ENCODE measurements around the gene GPR173. TPM values are rescaled to one million over a fixed set of nuclear protein-coding genes. Genes with fewer than 3 reads are reported as not detected.

GPR173 gene
- total RNA-seq, 1 experiment from 2014 or later: 1.6 TPM

GRCh38 chrX:53082773-53083616 is 34.4 kb downstream of the GPR173 start:
- no peak overlapping the region for H3K27ac ChIP-seq (ENCODE audit: low read length)
- no peaks in the 10 kb centered on the region for H3K9me2 ChIP-seq (replicated peaks; ENCODE audit: low read length)
- POLR2A ChIA-PET (ENCODE audit: unreplicated experiment): no interaction called here
- peak overlapping the region; percentile 83 for H3K4me2 ChIP-seq (ENCODE audit: low read length)
- no peaks in the 10 kb centered on the region for H3F3A ChIP-seq (ENCODE audit: low read length, unreplicated experiment)
- CTCF ChIA-PET: no interaction called here
- no peaks in the 10 kb centered on the region for H3K27me3 ChIP-seq (ENCODE audit: low read length)
- no peak overlapping the region for H2AFZ ChIP-seq (ENCODE audit: low read length)
- peaks cover 23% of the 10 kb centered on the region for H3K79me2 ChIP-seq (ENCODE audit: low read length)
- H3K4me1 ChIP-seq (ENCODE audit: insufficient read depth, low read length): peaks cover 2% of the 10 kb centered on the region
- peak overlapping the region; percentile 85 for H3K4me3 ChIP-seq (ENCODE audit: low read length)
- DNase-seq (no peak), ATAC-seq (no peak)
- peak overlapping the region; percentile 90 for H3K9ac ChIP-seq (ENCODE audit: low read length)
- no peaks in the 10 kb centered on the region for H3K9me3 ChIP-seq (ENCODE audit: low read length)
- peaks cover 8% of the 10 kb centered on the region for H3K36me3 ChIP-seq (ENCODE audit: low read depth, low read length)
- intact Hi-C loops (cut with micrococcal nuclease): no loop called here
- H4K20me1 ChIP-seq (ENCODE audit: low read length): peaks cover 17% of the 10 kb centered on the region
- BruUV-seq (replicated peaks): TSS peak; percentile 58
- TF ChIP-seq EZH2 (IDR thresholded peaks at IDR 0.05; ENCODE audit: low read length, unreplicated experiment) (no peak), EZH2phosphoT487 (IDR thresholded peaks at IDR 0.05; ENCODE audit: borderline replicate concordance, low read length) (no peak), CTCF (conservative IDR thresholded peaks at IDR 0.05; ENCODE audit: low read depth, low read length) (no peak)

GRCh38 chrX:53084043-53084570 is 35.5 kb downstream of the GPR173 start:
- no peak overlapping the region for H2AFZ ChIP-seq (ENCODE audit: low read length)
- no peaks in the 10 kb centered on the region for H3K27me3 ChIP-seq (ENCODE audit: low read length)
- peaks cover 23% of the 10 kb centered on the region for H3K79me2 ChIP-seq (ENCODE audit: low read length)
- ChIA-PET POLR2A (ENCODE audit: unreplicated experiment) (no interaction called here), CTCF (no interaction called here)
- DNase-seq (no peak), ATAC-seq (no peak)
- BruUV-seq (replicated peaks): no TSS peak
- intact Hi-C loops (cut with micrococcal nuclease): no loop called here
- H3K4me3 ChIP-seq (ENCODE audit: low read length): 0 out of 2 replicates have a peak overlapping the region, but pooled peaks have one; percentile 85
- H3K4me1 ChIP-seq (ENCODE audit: insufficient read depth, low read length): peaks cover 10% of the 10 kb centered on the region
- H3K36me3 ChIP-seq (ENCODE audit: low read depth, low read length): peaks cover 8% of the 10 kb centered on the region
- H3K4me2 ChIP-seq (ENCODE audit: low read length): peak overlapping the region; percentile 83; the same call in 1 of the 2 replicates
- H3K9me2 ChIP-seq (replicated peaks; ENCODE audit: low read length): no peaks in the 10 kb centered on the region
- H3K9me3 ChIP-seq (ENCODE audit: low read length): no peaks in the 10 kb centered on the region
- no peak overlapping the region for H3K9ac ChIP-seq (ENCODE audit: low read length)
- peaks cover 17% of the 10 kb centered on the region for H4K20me1 ChIP-seq (ENCODE audit: low read length)
- TF ChIP-seq CTCF (conservative IDR thresholded peaks at IDR 0.05; ENCODE audit: low read depth, low read length) (no peak), EZH2phosphoT487 (IDR thresholded peaks at IDR 0.05; ENCODE audit: borderline replicate concordance, low read length) (no peak), EZH2 (IDR thresholded peaks at IDR 0.05; ENCODE audit: low read length, unreplicated experiment) (no peak)
- no peak overlapping the region for H3K27ac ChIP-seq (ENCODE audit: low read length)
- H3F3A ChIP-seq (ENCODE audit: low read length, unreplicated experiment): no peaks in the 10 kb centered on the region

GRCh38 chrX:53084863-53085262 is 36.3 kb downstream of the GPR173 start:
- ChIA-PET POLR2A (ENCODE audit: unreplicated experiment) (no interaction called here), CTCF (no interaction called here)
- intact Hi-C loops (cut with micrococcal nuclease): no loop called here
- H3K36me3 ChIP-seq (ENCODE audit: low read depth, low read length): peaks cover 8% of the 10 kb centered on the region
- ATAC-seq (no peak), DNase-seq (no peak)
- TF ChIP-seq CTCF (conservative IDR thresholded peaks at IDR 0.05; ENCODE audit: low read depth, low read length): no peak
- no peak for TF ChIP-seq EZH2 (IDR thresholded peaks at IDR 0.05; ENCODE audit: low read length, unreplicated experiment)
- no peak for TF ChIP-seq EZH2phosphoT487 (IDR thresholded peaks at IDR 0.05; ENCODE audit: borderline replicate concordance, low read length)
- BruUV-seq (replicated peaks): no TSS peak
- H3K9ac ChIP-seq (ENCODE audit: low read length): no peak overlapping the region
- H4K20me1 ChIP-seq (ENCODE audit: low read length): peaks cover 17% of the 10 kb centered on the region
- H3K27me3 ChIP-seq (ENCODE audit: low read length): no peaks in the 10 kb centered on the region
- no peak overlapping the region for H3K27ac ChIP-seq (ENCODE audit: low read length)
- no peak overlapping the region for H3K4me3 ChIP-seq (ENCODE audit: low read length)
- no peak overlapping the region for H3K4me2 ChIP-seq (ENCODE audit: low read length)
- H3F3A ChIP-seq (ENCODE audit: low read length, unreplicated experiment): no peaks in the 10 kb centered on the region
- peaks cover 10% of the 10 kb centered on the region for H3K4me1 ChIP-seq (ENCODE audit: insufficient read depth, low read length)
- H3K79me2 ChIP-seq (ENCODE audit: low read length): peaks cover 23% of the 10 kb centered on the region
- no peaks in the 10 kb centered on the region for H3K9me2 ChIP-seq (replicated peaks; ENCODE audit: low read length)
- no peak overlapping the region for H2AFZ ChIP-seq (ENCODE audit: low read length)
- H3K9me3 ChIP-seq (ENCODE audit: low read length): no peaks in the 10 kb centered on the region

All from PC-3 (cell line).